ENCODE results near the gene HHLA2. TPM values are rescaled to one million over a fixed set of nuclear protein-coding genes. Genes with fewer than 3 reads are reported as not detected.

HHLA2 gene
- polyA plus RNA-seq, 1 donor (not counting 4 experiments of a cell fraction or from before 2014, with no cell fraction given): not detected

- dilution Hi-C loops (cut with MboI; ENCODE audit: extremely low pct_ligation_motif_present, low sequenced_read_pairs): no loop called here
These were observed 109.8 kb downstream of the HHLA2 start for GRCh38 chr3:108406063-108406660.

GRCh38 chr3:108406661-108407206, 110.4 kb downstream of the HHLA2 start:
- Histone ChIP-seq H3K79me2 (ENCODE audit: control insufficient read depth, insufficient read depth, low read length) (no peaks in the 10 kb centered on the region), H3K9ac (ENCODE audit: control insufficient read depth, extremely low read depth, insufficient read depth, low read length) (no peak overlapping the region), H3K9me3 (ENCODE audit: control insufficient read depth, low read depth, low read length) (no peaks in the 10 kb centered on the region), H2AFZ (ENCODE audit: control insufficient read depth, low read length) (no peak overlapping the region), H3K36me3 (ENCODE audit: control insufficient read depth in 2 of 2, extremely low read depth in 1 of 2, insufficient read depth in 2 of 2, low read length in 2 of 2) (no peaks in the 10 kb centered on the region), H3K4me3 (ENCODE audit: control insufficient read depth in 2 of 3, extremely low read depth in 1 of 3, insufficient read depth in 2 of 3, low read depth in 1 of 3, low read length in 3 of 3) (no peak overlapping the region), H3K27ac (ENCODE audit: control insufficient read depth, insufficient read depth, low read length) (no peak overlapping the region), H3K4me2 (ENCODE audit: control insufficient read depth, extremely low read depth, insufficient read depth, low read depth, low read length) (no peak overlapping the region), H4K20me1 (ENCODE audit: control insufficient read depth, extremely low read depth, insufficient read depth, low read length) (no peaks in the 10 kb centered on the region), H3K9me1 (ENCODE audit: control insufficient read depth, extremely low read depth, insufficient read depth, low read length) (no peaks in the 10 kb centered on the region), H3K27me3 (ENCODE audit: control insufficient read depth, extremely low read depth, insufficient read depth, low read length) (no peaks in the 10 kb centered on the region), H3K4me1 (ENCODE audit: control insufficient read depth, extremely low read depth, insufficient read depth, low read length) (peaks cover 8% of the 10 kb centered on the region)
- DNase-seq (ENCODE audit: low read depth, low spot score) (no peak), FAIRE-seq (peak; percentile 59)
- dilution Hi-C loops (cut with MboI; ENCODE audit: extremely low pct_ligation_motif_present, low sequenced_read_pairs): no loop called here
- TF ChIP-seq CTCF (optimal IDR thresholded peaks at IDR 0.05 in 1 of 3, IDR thresholded peaks at IDR 0.05 in 1 of 3, conservative IDR thresholded peaks at IDR 0.05 in 1 of 3; ENCODE audit: extremely low read depth in 1 of 3, insufficient read depth in 2 of 3, low read length in 3 of 3): peak; percentile 48 to 70 (median 68)
- no peak for TF ChIP-seq EZH2 (IDR thresholded peaks at IDR 0.05; ENCODE audit: low read length)

More at GRCh38 chr3:108406063-108406660, 109.8 kb downstream of the HHLA2 start:
- no peak overlapping the region for H3K4me2 ChIP-seq (ENCODE audit: control insufficient read depth, extremely low read depth, insufficient read depth, low read depth, low read length)
- no peak for FAIRE-seq
- no peak overlapping the region for H3K9ac ChIP-seq (ENCODE audit: control insufficient read depth, extremely low read depth, insufficient read depth, low read length)
- H3K9me1 ChIP-seq (ENCODE audit: control insufficient read depth, extremely low read depth, insufficient read depth, low read length): no peaks in the 10 kb centered on the region
- H3K27ac ChIP-seq (ENCODE audit: control insufficient read depth, insufficient read depth, low read length): no peak overlapping the region
- H3K9me3 ChIP-seq (ENCODE audit: control insufficient read depth, low read depth, low read length): no peaks in the 10 kb centered on the region
- H3K4me3 ChIP-seq (ENCODE audit: control insufficient read depth in 2 of 3, extremely low read depth in 1 of 3, insufficient read depth in 2 of 3, low read depth in 1 of 3, low read length in 3 of 3): no peak overlapping the region
- H3K79me2 ChIP-seq (ENCODE audit: control insufficient read depth, insufficient read depth, low read length): no peaks in the 10 kb centered on the region
- H3K4me1 ChIP-seq (ENCODE audit: control insufficient read depth, extremely low read depth, insufficient read depth, low read length): peaks cover 8% of the 10 kb centered on the region
- TF ChIP-seq CTCF (optimal IDR thresholded peaks at IDR 0.05 in 1 of 3, IDR thresholded peaks at IDR 0.05 in 1 of 3, conservative IDR thresholded peaks at IDR 0.05 in 1 of 3; ENCODE audit: extremely low read depth in 1 of 3, insufficient read depth in 2 of 3, low read length in 3 of 3) (no peak), EZH2 (IDR thresholded peaks at IDR 0.05; ENCODE audit: low read length) (no peak)
- no peak for DNase-seq (ENCODE audit: low read depth, low spot score)
- H3K36me3 ChIP-seq (ENCODE audit: control insufficient read depth in 2 of 2, extremely low read depth in 1 of 2, insufficient read depth in 2 of 2, low read length in 2 of 2): no peaks in the 10 kb centered on the region
- H2AFZ ChIP-seq (ENCODE audit: control insufficient read depth, low read length): no peak overlapping the region
- H3K27me3 ChIP-seq (ENCODE audit: control insufficient read depth, extremely low read depth, insufficient read depth, low read length): no peaks in the 10 kb centered on the region
- H4K20me1 ChIP-seq (ENCODE audit: control insufficient read depth, extremely low read depth, insufficient read depth, low read length): no peaks in the 10 kb centered on the region

All from keratinocyte (primary cell).